HEK293 (cell line): ENCODE measurements around the gene TAGLN2.
A peak's percentile ranks its signal among the peaks of the same experiment; 100 is the strongest.

Experiments
- AEBP2 ChIP-seq: fragments of 450-650 bp; formaldehyde crosslinking; IDR thresholded peaks from 2 replicates; pipeline ENCODE4 v1.5.1; 2016; ENCODE audit warnings: missing biosample characterization, missing genetic modification characterization, borderline replicate concordance
- CTCF ChIP-seq: fragments of 450-650 bp; formaldehyde crosslinking; IDR thresholded peaks from 2 replicates; pipeline ENCODE4 v1.5.1; 2016; ENCODE audit warnings: missing biosample characterization, missing genetic modification characterization
- EGR2 ChIP-seq: fragments of 450-650 bp; formaldehyde crosslinking; IDR thresholded peaks from 2 replicates; pipeline ENCODE4 v1.5.1; 2016; ENCODE audit warnings: low read depth, missing biosample characterization, missing genetic modification characterization
- GLIS2 ChIP-seq: fragments of 450-650 bp; formaldehyde crosslinking; IDR thresholded peaks from 2 replicates; pipeline ENCODE4 v1.5.1; 2016; ENCODE audit warnings: missing biosample characterization, missing genetic modification characterization
- HIC1 ChIP-seq: fragments of 450-650 bp; formaldehyde crosslinking; IDR thresholded peaks from 2 replicates; pipeline ENCODE4 v1.5.1; 2016; ENCODE audit warnings: missing biosample characterization, missing genetic modification characterization
- HOXA7 ChIP-seq: sonication (generic); formaldehyde crosslinking; IDR thresholded peaks from 2 replicates; pipeline ENCODE4 v1.8.1; 2022; ENCODE audit warnings: missing genetic modification reagents, borderline replicate concordance
- KLF17 ChIP-seq: fragments of 450-650 bp; formaldehyde crosslinking; IDR thresholded peaks from 2 replicates; pipeline ENCODE4 v1.5.1; 2016; ENCODE audit warnings: missing biosample characterization, missing genetic modification characterization
- PBX3 ChIP-seq: sonication (generic); formaldehyde crosslinking; IDR thresholded peaks from 2 replicates; pipeline ENCODE4 v1.8.1; 2022; ENCODE audit warnings: mild to moderate bottlenecking, moderate library complexity, missing genetic modification reagents
- PRDM1 ChIP-seq: fragments of 450-650 bp; formaldehyde crosslinking; IDR thresholded peaks from 2 replicates; pipeline ENCODE4; 2016; ENCODE audit warnings: missing biosample characterization, missing genetic modification characterization
- SETDB1 ChIP-seq: IDR thresholded peaks from one replicate; pipeline ENCODE4 v1.6.1; 2017; ENCODE audit warnings: mild to moderate bottlenecking, low read length, moderate library complexity, mixed read lengths; ENCODE audit not compliant: insufficient read length
- SP3 ChIP-seq: fragments of 450-650 bp; formaldehyde crosslinking; IDR thresholded peaks from 2 replicates; pipeline ENCODE4 v1.5.1; 2016; ENCODE audit warnings: missing biosample characterization, missing genetic modification characterization
- ZBTB11 ChIP-seq: fragments of 450-650 bp; formaldehyde crosslinking; conservative IDR thresholded peaks from 2 replicates; pipeline ENCODE4 v1.5.1; 2016; ENCODE audit warnings: low read depth, missing biosample characterization, missing genetic modification characterization
- ZBTB17 ChIP-seq: fragments of 450-650 bp; formaldehyde crosslinking; IDR thresholded peaks from 2 replicates; pipeline ENCODE4 v1.5.1; 2016; ENCODE audit warnings: missing biosample characterization, missing genetic modification characterization
- ZFP37 ChIP-seq: fragments of 450-650 bp; formaldehyde crosslinking; IDR thresholded peaks from 2 replicates; pipeline ENCODE4 v1.5.1; 2016; ENCODE audit warnings: missing biosample characterization, missing genetic modification characterization
- ZFP69B ChIP-seq: fragments of 450-650 bp; formaldehyde crosslinking; IDR thresholded peaks from 2 replicates; pipeline ENCODE4 v1.5.1; 2016; ENCODE audit warnings: missing biosample characterization, missing genetic modification characterization
- ZNF174 ChIP-seq: fragments of 450-650 bp; formaldehyde crosslinking; IDR thresholded peaks from 2 replicates; pipeline ENCODE4 v1.5.0; 2017; ENCODE audit warnings: missing biosample characterization, mild to moderate bottlenecking, missing genetic modification characterization
- ZNF341 ChIP-seq: fragments of 450-650 bp; formaldehyde crosslinking; IDR thresholded peaks from 2 replicates; pipeline ENCODE4; 2016; ENCODE audit warnings: low read depth, missing biosample characterization, missing genetic modification characterization
- ZNF513 ChIP-seq: fragments of 450-650 bp; IDR thresholded peaks from 2 replicates; pipeline ENCODE4 v1.5.1; 2018; ENCODE audit warnings: missing biosample characterization, missing genetic modification characterization
- ZNF548 ChIP-seq: fragments of 450-650 bp; formaldehyde crosslinking; IDR thresholded peaks from 2 replicates; pipeline ENCODE4 v1.5.1; 2016; ENCODE audit warnings: missing biosample characterization, missing genetic modification characterization
- ZNF555 ChIP-seq: fragments of 450-650 bp; formaldehyde crosslinking; conservative IDR thresholded peaks from 2 replicates; pipeline ENCODE4 v1.5.1; 2017; ENCODE audit warnings: missing biosample characterization, mild to moderate bottlenecking, missing genetic modification characterization, inconsistent platforms
- ZNF624 ChIP-seq: fragments of 450-650 bp; formaldehyde crosslinking; IDR thresholded peaks from 2 replicates; pipeline ENCODE4 v1.5.1; 2017; ENCODE audit warnings: missing biosample characterization, missing genetic modification characterization
- ZNF629 ChIP-seq: fragments of 450-650 bp; formaldehyde crosslinking; IDR thresholded peaks from 2 replicates; pipeline ENCODE4 v1.5.1; 2017; ENCODE audit warnings: missing biosample characterization, missing genetic modification characterization
- ZNF658 ChIP-seq: fragments of 450-650 bp; formaldehyde crosslinking; IDR thresholded peaks from 2 replicates; pipeline ENCODE4; 2016; ENCODE audit warnings: missing biosample characterization, missing genetic modification characterization
- ZNF768 ChIP-seq: fragments of 450-650 bp; formaldehyde crosslinking; IDR thresholded peaks from 2 replicates; pipeline ENCODE4 v1.5.1; 2018; ENCODE audit warnings: missing biosample characterization, mild to moderate bottlenecking, missing genetic modification characterization
- ZSCAN23 ChIP-seq: fragments of 450-650 bp; formaldehyde crosslinking; IDR thresholded peaks from 2 replicates; pipeline ENCODE4 v1.5.1; 2016; ENCODE audit warnings: missing biosample characterization, missing genetic modification characterization
- ZSCAN4 ChIP-seq: fragments of 450-650 bp; formaldehyde crosslinking; IDR thresholded peaks from 2 replicates; pipeline ENCODE4 v1.5.1; 2017; ENCODE audit warnings: missing biosample characterization, missing genetic modification characterization

TAGLN2 gene

GRCh38 chr1:159936273-159936904, 11.1 kb upstream of the TAGLN2 start (continued):
- TF ChIP-seq ZNF548 (tag by site-specific recombination) (no peak), ZBTB11 (tag by site-specific recombination) (no peak), KLF17 (tag by site-specific recombination) (no peak), ZNF513 (peak; percentile 76), ZNF768 (tag by site-specific recombination) (no peak), ZFP37 (peak; percentile 36; the same call in 1 of the 2 replicates), CTCF (tag by site-specific recombination) (peak; percentile 96), HIC1 (tag by site-specific recombination) (0 out of 2 replicates have a peak, but pooled peaks have one; percentile 25), EGR2 (no peak), ZNF341 (tag by site-specific recombination) (no peak), AEBP2 (tag by site-specific recombination) (no peak), ZSCAN23 (no peak), PRDM1 (tag by site-specific recombination) (no peak), SETDB1 (no peak), SP3 (tag by site-specific recombination) (no peak), ZBTB17 (tag by site-specific recombination) (no peak), ZFP69B (tag by site-specific recombination) (no peak), PBX3 (CRISPR knock-in tag) (no peak), HOXA7 (CRISPR knock-in tag) (no peak), GLIS2 (0 out of 2 replicates have a peak, but pooled peaks have one; percentile 26), ZNF174 (tag by site-specific recombination) (no peak), ZSCAN4 (no peak), ZNF658 (tag by site-specific recombination) (no peak), ZNF624 (tag by site-specific recombination) (no peak), ZNF629 (tag by site-specific recombination) (no peak), ZNF555 (tag by site-specific recombination) (no peak)
